Measurements from ENCODE around the gene MAD2L1BP.
"Not testable (repeated sequence)": the region's sequence is repeated elsewhere in the genome, so short reads cannot be mapped to it uniquely, and the experiment has no call there.

MAD2L1BP gene

DNA sequence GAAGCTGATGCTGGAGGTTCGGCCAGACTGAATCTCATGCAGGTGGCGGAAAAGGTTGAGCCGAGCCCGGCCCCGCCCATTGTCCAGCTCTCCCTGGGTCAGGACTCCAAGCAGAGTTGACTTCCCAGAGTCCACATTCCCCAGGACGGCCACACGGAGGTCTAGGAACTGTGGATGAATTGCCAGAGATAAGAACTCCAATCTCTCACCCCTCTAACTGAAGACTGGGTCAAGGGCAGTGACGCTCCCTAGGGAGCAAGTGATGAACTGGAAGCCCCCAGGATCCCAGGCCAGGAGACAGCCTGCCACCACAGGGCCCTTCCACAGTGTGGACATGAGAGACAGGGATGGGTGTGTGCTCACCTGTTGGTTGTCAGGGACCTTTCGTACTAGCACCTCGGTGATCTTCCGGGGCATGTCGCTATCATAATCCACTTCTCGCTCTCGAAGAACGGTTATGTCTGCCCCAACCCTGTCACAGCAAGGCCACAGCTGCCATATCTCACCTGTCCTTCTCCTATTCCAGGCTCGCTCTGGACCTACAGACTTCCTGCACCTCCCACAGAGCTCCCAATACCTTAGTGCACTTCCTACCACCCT, 10.1 kb upstream of the MAD2L1BP start:
- Histone ChIP-seq H3K4me2 (no peak overlapping the region), H3K27me3 (no peaks in the 10 kb centered on the region), H3K27ac (no peak overlapping the region), H3K4me1 (peaks cover 31% of the 10 kb centered on the region), H3K9ac (no peak overlapping the region), H3K36me3 (peaks cover 62% of the 10 kb centered on the region), H3K4me3 (no peak overlapping the region), H4K20me1 (peaks cover 24% of the 10 kb centered on the region; the same call in 1 of the 2 replicates), H3K9me3 (no peaks in the 10 kb centered on the region)
- no peak for TF ChIP-seq Cebpa-rat (IDR thresholded peaks at IDR 0.05)

DNA sequence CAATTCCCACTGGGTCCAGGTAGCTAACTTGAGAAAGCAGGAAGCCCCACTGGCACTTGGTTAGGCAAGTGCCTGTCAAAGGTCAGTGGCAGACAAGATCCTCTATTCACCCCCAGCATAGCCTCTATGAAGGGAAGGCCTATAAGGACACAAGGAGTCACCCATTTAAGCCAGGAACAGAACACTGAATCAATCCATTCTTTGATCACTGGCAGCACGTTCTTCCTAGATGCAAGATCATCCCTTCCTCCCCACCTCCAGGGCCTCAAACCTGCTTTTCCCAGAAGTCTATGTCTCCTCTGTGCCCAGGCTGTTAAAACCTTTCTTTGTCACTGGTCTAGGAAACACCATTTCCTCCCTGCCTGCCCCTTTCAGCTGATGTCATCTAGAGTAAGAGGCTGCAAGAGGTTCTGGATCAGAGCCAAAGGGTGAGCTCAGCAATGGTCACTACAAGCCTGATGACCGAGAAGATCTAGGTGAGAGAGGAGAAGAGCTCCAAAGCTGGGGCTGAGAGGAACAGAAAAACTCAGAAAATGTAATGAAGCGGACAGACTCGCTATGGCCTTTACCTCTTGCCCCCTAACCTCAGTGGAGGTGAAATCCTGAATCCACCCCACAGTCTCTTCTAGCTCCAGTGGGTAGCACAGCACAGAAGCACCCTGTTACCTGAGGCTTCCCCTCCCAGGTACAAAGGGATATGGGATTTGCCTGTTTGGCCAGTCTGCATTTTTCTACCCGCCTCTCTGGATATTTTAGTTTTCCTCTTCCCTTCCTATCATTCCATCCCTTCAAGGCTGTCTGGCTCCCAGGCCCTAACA, 8.4 kb upstream of the MAD2L1BP start:
- peak overlapping the region; percentile 31; the same call in 1 of the 2 replicates for H3K9ac ChIP-seq
- TF ChIP-seq Cebpa-rat (IDR thresholded peaks at IDR 0.05), result no peak
- H3K4me2 ChIP-seq, result peak overlapping the region; percentile 89
- H3K4me3 ChIP-seq, result no peak overlapping the region
- H3K9me3 ChIP-seq, result no peaks in the 10 kb centered on the region
- H3K4me1 ChIP-seq, result peaks cover 43% of the 10 kb centered on the region
- H3K27me3 ChIP-seq, result no peaks in the 10 kb centered on the region
- H3K27ac ChIP-seq, result 0 out of 2 replicates have a peak overlapping the region, but pooled peaks have one; percentile 5
- H3K36me3 ChIP-seq, result peaks cover 44% of the 10 kb centered on the region
- H4K20me1 ChIP-seq, result peaks cover 18% of the 10 kb centered on the region; the same call in 1 of the 2 replicates

DNA sequence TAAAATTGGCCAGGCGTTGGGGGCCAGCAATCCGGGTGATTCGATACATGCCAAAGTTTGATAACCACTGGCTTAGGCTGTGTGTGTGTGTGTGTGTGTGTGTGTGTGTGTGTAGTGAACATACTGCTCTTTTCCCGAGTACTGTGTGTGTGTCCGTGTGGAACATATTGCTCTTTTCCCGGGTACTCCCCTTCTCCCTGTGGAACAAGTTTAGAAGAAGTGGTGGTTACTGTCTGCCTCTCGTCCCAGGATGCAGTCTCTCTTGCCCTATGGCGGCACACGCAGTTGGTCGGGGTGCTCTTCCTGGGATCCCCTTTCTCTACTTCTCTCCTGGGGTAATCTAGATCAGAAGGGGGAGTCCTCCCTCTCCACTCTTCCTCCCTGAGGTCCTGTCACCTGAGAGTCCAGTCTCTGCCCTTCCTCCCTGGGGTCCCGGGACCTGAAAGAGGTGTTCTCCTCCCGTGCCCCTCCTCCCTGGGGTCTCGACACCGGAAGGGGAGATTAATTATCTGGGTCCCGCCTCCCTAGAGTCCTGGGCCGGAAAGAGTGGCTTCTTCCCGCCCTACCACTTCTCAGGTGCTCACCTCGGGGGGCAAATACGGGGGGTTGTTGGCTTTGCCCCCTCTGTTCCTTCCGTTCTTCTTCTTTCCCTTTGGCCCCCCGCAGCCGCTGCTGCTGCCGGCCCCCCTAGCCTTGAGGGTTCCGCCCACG, 7.1 kb upstream of the MAD2L1BP start:
- TF ChIP-seq Cebpa-rat (IDR thresholded peaks at IDR 0.05), result no peak
- Histone ChIP-seq H3K4me3 (peak overlapping the region; percentile 96), H3K9ac (peak overlapping the region; percentile 93), H3K4me2 (peak overlapping the region; percentile 89), H4K20me1 (peaks cover 18% of the 10 kb centered on the region; the same call in 1 of the 2 replicates), H3K4me1 (peaks cover 56% of the 10 kb centered on the region), H3K27ac (peak overlapping the region; percentile 90), H3K36me3 (peaks cover 31% of the 10 kb centered on the region), H3K9me3 (no peaks in the 10 kb centered on the region), H3K27me3 (no peaks in the 10 kb centered on the region)

DNA sequence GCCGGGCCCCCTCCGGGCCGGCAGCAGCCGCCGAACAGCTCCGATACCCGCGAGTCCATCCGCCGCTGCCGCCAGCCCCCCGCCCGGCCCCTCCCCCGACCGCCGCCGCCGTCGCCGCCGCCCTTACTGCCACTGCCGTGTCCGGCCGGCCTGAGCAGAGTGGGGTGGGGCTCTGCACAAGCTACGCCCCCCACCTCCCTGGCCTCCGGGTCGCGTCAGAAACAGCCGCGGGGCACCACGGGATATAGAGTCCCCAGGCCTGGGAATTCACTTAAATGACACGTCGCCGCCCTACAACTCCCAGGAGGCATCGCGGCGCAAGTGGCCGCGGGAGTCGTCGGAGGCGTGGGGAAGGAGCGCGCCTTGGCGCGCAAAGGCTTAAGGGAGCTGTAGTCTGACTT, 6.5 kb upstream of the MAD2L1BP start, which contains the start of gene GTPBP2:
TSS of gene GTPBP2 (minus strand) at position 161 of the 401 bp plus-strand sequence. CDS start at position 59, 102 bp downstream.
- Histone ChIP-seq H3K36me3 (peaks cover 25% of the 10 kb centered on the region), H4K20me1 (peaks cover 18% of the 10 kb centered on the region; the same call in 1 of the 2 replicates), H3K9ac (peak within 1 kb of the TSS; percentile 93), H3K9me3 (no peaks in the 10 kb centered on the region), H3K27ac (peak within 1 kb of the TSS; percentile 93), H3K4me1 (peaks cover 61% of the 10 kb centered on the region), H3K27me3 (no peaks in the 10 kb centered on the region), H3K4me2 (peak within 1 kb of the TSS; percentile 89), H3K4me3 (peak within 1 kb of the TSS; percentile 96)
- no peak for TF ChIP-seq Cebpa-rat (IDR thresholded peaks at IDR 0.05)

DNA sequence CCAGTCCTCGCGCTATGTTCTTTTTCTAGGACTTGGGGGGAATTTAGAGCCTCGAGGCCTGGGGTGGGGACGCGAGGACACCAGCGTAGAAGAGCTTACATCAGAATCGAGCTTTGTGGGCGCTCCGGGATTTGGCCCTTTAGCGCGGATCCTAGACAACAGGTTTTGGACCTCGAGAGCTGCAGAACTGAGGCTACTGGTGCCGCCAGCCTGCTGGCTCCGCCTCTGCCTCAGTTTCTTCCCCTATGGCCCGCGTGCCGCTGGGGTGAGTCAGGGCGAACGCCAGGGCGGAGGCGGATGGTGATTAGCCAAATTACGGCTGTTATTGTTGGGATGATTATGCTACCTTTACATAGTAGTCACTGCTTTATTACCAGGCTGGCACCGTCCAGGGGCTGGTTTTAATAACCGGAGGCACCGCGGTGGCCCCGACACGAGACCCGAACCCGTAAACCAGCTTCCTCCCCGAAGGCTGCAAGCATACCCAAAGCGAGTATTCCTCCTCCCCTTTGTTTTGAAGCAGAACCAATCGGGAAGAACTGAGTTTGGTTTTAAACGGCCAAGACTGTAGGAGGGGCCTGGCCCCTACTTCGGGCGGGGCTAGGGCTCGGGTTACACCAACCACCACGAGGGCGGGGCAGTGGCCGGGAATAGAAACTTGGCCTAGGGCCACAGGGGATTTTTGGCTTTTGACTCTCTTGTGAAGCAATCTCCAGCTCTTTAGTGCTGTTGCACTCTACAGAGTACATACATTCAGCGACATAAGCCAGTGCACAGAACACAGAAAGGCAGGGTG, 5.9 kb upstream of the MAD2L1BP start:
- peak; percentile 97 for TF ChIP-seq Cebpa-rat (IDR thresholded peaks at IDR 0.05)
- Histone ChIP-seq H3K4me1 (peaks cover 67% of the 10 kb centered on the region), H3K27ac (peak overlapping the region; percentile 93), H4K20me1 (peaks cover 18% of the 10 kb centered on the region; the same call in 1 of the 2 replicates), H3K9me3 (no peaks in the 10 kb centered on the region), H3K36me3 (peaks cover 19% of the 10 kb centered on the region), H3K27me3 (no peaks in the 10 kb centered on the region), H3K4me3 (peak overlapping the region; percentile 96), H3K4me2 (peak overlapping the region; percentile 88), H3K9ac (peak overlapping the region; percentile 84)

DNA sequence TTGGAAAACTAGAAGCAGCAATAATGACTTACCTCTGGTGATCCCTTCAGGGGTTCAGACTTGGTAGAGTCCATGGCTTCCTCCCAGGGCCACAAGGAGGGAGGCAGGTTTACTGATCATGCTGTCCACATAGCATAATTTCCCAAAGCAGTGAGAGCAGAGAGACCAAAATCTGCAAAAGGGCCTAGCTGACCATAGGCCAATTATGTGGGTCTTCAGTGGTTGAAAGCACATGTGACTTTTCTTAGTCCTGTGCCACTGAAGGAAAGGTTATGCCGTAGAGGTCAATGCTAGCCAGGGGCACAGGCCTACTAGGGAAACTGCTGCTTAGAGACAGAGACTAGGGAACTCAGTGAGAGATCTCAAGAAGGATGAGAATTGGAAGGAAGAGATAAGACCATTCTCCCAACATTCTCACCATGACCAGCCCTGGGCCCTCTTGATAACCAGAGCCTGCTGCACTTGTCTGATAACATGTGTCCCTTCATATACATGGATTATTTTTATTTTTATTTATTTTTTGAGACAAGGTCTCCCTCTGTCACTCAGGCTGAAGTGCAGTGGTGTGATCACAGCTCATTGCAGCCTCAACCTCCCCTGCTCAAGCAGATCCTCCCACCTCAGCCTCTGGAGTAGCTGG, 4.5 kb upstream of the MAD2L1BP start:
- no peak overlapping the region; the same call in 1 of the 2 replicates for H3K4me3 ChIP-seq
- H3K36me3 ChIP-seq, result peaks cover 5% of the 10 kb centered on the region
- no peak overlapping the region; the same call in 1 of the 2 replicates for H3K9ac ChIP-seq
- H4K20me1 ChIP-seq, result peaks cover 15% of the 10 kb centered on the region; the same call in 1 of the 2 replicates
- peak overlapping the region; percentile 88 for H3K4me2 ChIP-seq
- H3K9me3 ChIP-seq, result no peaks in the 10 kb centered on the region
- peaks cover 74% of the 10 kb centered on the region for H3K4me1 ChIP-seq
- H3K27me3 ChIP-seq, result no peaks in the 10 kb centered on the region
- no peak for TF ChIP-seq Cebpa-rat (IDR thresholded peaks at IDR 0.05)
- peak overlapping the region; percentile 93 for H3K27ac ChIP-seq

DNA sequence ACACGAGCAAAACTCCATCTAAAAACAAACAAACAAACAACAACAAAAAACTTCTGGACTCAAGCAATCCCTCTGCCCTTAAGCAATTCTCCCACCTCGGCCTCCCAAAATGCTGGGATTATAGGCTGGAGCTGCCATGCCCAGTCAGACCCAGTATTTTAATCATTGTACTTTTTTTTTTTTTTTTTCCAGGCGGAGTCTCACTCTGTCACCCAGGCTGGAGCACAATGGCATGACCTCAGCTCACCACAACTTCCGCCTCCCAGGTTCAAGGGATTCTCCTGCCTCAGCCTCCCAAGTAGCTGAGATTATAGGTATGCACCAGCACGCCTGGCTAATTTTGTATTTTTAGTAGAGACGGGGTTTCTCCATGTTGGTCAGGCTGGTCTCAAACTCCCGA, 2.6 kb upstream of the MAD2L1BP start:
- Histone ChIP-seq H3K36me3 (peaks cover 13% of the 10 kb centered on the region), H3K4me1 (peaks cover 71% of the 10 kb centered on the region), H3K4me2 (peak overlapping the region; percentile 32), H4K20me1 (peaks cover 16% of the 10 kb centered on the region)
- not testable (repeated sequence) for H3K9me3 ChIP-seq, H3K27ac ChIP-seq, H3K4me3 ChIP-seq, H3K9ac ChIP-seq, H3K27me3 ChIP-seq

DNA sequence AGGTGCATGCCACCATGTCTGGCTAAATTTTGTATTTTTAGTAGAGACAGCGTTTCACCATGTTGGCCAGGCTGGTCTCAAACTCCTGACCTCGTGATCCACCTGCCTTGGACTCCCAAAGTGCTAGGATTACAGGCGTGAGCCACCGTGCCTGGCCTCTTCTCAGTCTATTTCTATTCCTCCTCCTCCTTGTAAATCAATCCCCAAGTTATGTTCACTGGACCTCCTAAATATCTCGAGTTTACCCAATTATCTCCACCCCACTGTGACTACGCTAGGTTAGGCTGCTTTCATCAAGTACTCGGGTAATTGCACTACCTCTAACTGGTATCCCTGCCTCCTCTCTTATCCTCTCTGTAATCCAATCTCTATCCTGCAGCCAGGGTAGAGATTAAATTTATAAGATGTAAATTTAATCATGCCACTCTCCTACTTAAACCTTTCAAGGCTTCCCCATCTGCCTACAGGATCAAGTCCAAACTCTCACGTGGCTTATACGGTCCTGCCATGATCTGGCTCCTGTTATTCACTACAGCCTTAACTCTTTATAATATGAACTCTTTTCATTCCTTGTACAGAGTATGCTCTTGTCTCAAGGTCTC, 837 bp upstream of the MAD2L1BP start:
- Histone ChIP-seq H3K4me3 (peak overlapping the region; percentile 81; the same call in 1 of the 2 replicates), H3K9me3 (no peaks in the 10 kb centered on the region), H3K9ac (peak overlapping the region; percentile 88), H3K27me3 (no peaks in the 10 kb centered on the region), H4K20me1 (peaks cover 34% of the 10 kb centered on the region), H3K27ac (peak overlapping the region; percentile 91), H3K4me1 (peaks cover 82% of the 10 kb centered on the region), H3K36me3 (peaks cover 31% of the 10 kb centered on the region), H3K4me2 (peak overlapping the region; percentile 93)
- TF ChIP-seq Cebpa-rat (IDR thresholded peaks at IDR 0.05), result no peak

All from BLaER1 (cell line).